IPS-NIHi11 (cell line): ENCODE measurements around the gene OR14C36.
"Not testable (repeated sequence)": the region's sequence is repeated elsewhere in the genome, so short reads cannot be mapped to it uniquely, and the experiment has no call there.

ENCODE experiments used
- DNase-seq: peaks from one replicate; pipeline ENCODE4 v3.0.0; 2012; ENCODE audit warnings: mixed read lengths, low spot score

OR14C36 gene, protein sequence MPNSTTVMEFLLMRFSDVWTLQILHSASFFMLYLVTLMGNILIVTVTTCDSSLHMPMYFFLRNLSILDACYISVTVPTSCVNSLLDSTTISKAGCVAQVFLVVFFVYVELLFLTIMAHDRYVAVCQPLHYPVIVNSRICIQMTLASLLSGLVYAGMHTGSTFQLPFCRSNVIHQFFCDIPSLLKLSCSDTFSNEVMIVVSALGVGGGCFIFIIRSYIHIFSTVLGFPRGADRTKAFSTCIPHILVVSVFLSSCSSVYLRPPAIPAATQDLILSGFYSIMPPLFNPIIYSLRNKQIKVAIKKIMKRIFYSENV

GRCh38 chr1:248348475-248348874 lies at the start of gene OR14C36:
Gene OR14C36, plus strand, starts transcription at chr1:248348775. Its CDS starts 0 bp downstream, at chr1:248348775.
- no peak for DNase-seq

DNA sequence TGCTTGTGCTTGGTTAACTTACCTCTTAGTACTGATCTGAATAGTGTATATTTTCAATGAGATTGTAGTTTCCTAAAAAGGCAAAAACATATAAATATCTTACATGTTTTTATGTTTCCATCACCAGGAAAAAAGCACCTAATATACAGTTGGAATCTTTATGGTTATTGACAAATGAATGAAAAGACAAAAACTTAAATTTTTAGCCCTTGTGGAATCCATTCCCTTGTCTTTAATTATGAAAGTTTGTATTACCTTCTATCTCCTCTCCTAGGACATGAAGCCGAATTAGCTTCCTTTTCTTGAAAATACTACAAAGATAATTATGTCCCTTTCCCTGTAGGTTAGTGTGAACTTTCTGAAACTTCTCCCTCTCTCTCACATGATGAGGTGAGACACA lies 45.3 kb upstream of the OR14C36 start, which contains the start of gene OR2T12:
Gene OR2T12, minus strand, starts transcription at position 101 of the 400 bp plus-strand sequence. CDS start 7,846 bp downstream, outside the sequence.
- DNase-seq: no peak

DNA sequence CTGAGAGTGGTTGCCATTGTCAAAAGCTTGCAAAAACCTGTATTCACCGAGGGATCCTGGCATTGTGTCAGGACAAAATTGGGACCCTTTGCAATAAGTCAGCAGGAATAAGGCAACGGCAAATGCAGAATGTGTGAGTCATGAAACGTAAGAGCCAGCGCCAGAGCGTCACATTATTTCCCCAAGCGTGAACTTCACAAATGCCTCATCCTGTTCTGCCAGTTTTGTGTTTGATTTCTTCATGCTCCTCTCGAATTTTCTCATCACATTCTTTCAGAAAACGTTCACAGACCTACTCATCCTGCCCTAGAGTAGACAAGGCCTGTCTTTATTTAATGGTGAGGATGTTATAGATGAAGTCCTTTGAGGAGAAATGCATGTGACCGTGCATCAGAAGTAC lies 42.9 kb upstream of the OR14C36 start:
- DNase-seq: not testable (repeated sequence)

- no peak for DNase-seq
These were observed 42.5 kb upstream of the OR14C36 start for GRCh38 chr1:248306103-248306502.

DNA sequence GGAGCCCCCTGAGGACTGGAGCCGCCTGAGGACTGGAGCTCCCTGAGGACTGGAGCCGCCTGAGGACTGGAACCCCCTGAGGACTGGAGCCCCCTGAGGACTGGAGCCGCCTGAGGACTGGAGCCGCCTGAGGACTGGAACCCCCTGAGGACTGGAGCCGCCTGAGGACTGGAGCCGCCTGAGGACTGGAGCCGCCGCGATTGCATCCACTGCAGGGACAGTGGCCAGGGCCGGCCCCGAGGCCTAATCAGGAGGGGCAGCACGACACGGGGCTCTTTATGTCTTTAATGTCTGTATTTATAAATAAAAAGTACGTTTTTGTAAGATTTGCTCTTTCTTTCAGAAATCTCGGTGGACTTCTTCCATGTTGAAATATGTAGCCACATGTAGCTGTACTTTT lies 41.8 kb upstream of the OR14C36 start:
- DNase-seq: not testable (repeated sequence)

GRCh38 chr1:248316796-248317195 lies 31.8 kb upstream of the OR14C36 start:
- DNase-seq: no peak

- DNase-seq: no peak
These were observed 24.1 kb upstream of the OR14C36 start, which contains the start of gene OR2M7 for GRCh38 chr1:248324468-248324867. Gene OR2M7, minus strand, starts transcription at chr1:248324568. Its CDS starts 0 bp downstream, at chr1:248324568.

DNA sequence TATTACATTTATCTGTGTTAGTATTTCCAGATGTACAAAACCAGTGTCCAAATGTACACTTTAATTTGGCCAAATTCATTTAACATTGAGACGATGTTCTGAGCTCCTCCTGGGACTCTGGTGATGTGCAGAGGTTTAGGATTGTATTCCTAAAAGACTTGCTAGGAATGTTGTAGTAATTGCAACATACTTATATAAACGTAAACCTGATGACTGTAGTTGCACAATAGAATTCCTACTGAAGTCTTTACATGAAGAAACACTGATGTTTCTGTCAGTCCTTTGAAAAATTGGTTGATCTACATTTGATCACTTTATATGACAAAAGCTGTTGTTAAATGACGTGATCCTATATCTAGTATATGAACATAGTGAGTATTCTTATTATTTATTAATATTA lies 5.1 kb upstream of the OR14C36 start:
- no peak for DNase-seq

- DNase-seq: no peak
These were observed 10.8 kb downstream of the OR14C36 start for GRCh38 chr1:248359415-248359814.

DNA sequence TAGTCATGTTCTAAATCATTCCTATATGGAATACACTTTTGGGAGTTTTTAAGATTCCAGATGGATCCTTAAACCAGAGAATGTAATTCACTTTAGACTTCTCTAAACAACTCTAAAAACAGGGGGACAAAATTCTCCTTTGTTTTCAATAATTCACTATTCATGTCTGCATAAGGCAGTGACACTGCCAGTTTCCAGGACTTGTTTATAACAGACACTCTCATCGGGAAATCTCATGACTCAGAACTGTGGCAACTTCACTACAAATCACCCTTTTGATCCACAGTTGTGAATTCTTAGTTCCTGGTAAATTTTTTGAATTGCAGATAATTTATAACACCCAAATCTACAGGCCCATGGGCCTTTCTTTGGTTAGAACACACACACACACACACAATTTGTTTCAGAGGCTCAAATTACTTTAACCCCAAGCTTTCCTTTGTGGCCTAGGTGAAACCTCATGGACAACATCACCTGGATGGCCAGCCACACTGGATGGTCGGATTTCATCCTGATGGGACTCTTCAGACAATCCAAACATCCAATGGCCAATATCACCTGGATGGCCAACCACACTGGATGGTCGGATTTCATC lies 12.6 kb downstream of the OR14C36 start, which contains the start of gene OR2T4:
Gene OR2T4, plus strand, starts transcription at position 545 of the 595 bp plus-strand sequence. Its CDS starts 0 bp downstream, at position 545.
- DNase-seq: no peak

DNA sequence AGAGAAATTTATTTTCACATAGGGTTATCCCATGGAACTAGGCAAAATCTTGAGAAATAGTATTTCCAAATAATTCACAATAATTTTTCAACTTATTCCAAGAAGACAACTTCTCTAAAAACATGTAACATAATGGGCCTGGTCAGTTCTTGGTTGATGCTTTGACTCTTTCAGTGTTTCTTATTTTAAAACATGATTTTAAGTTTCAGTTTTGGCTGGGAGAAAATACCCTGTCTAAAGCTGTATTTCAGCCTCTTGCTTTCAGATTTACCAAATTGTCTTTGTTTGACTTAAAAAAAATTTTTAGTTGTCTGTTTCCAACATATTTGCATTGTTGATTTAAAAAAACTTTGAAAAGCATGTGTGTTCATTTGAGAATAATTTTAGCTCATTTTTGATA lies 18.0 kb downstream of the OR14C36 start:
- no peak for DNase-seq

GRCh38 chr1:248372394-248372793 lies 23.8 kb downstream of the OR14C36 start:
- DNase-seq: no peak

DNA sequence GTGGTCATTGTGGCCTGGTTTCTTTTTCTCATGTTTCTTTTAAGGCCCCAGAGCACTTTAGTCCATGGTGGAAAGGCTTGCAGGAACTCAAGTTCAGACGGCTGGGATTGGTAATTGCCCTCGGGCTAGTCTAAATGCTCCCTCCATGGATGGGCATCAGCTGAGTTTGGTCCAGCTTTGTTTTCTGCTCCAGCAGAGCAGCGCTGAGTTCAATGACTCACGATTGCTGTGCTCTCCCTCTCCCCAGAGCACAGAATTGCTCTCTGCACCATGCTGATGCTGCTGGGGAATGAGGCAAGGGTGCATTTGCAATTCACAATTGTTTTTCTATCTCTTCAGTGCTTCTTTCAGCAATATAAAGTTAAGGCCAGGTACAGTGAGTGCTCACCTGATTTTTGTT lies 25.2 kb downstream of the OR14C36 start:
- no peak for DNase-seq

GRCh38 chr1:248375446-248375845 lies 26.9 kb downstream of the OR14C36 start, which contains the start of gene OR2T6:
Gene OR2T6, plus strand, starts transcription at chr1:248375746. Its CDS starts 11,863 bp downstream, at chr1:248387609.
- no peak for DNase-seq

DNA sequence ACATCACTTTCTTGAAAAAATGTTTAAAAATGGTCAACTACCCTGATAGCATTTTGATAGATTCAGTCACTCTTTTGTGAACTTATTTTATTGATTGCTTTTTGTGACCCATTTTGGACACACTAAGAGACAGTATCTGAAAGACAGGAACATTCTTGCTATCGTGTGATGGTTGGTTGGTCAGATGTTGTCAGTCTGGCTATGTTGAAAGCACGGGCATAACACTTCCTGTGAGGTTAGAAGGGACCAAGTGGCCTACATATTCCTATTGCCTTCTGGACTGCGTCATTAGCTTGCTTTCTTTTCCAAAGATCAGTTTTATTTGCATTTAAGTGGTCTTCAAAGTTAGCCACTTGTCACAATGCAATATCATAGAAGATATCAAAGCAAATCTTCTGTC lies 28.3 kb downstream of the OR14C36 start:
- no peak for DNase-seq

- DNase-seq: no peak
These were observed 32.3 kb downstream of the OR14C36 start for GRCh38 chr1:248380854-248381253.

- DNase-seq: no peak
These were observed 39.9 kb downstream of the OR14C36 start for GRCh38 chr1:248388426-248388825.

- DNase-seq: no peak
These were observed 44.5 kb downstream of the OR14C36 start for GRCh38 chr1:248393050-248393449.
